ENCODE measurements around the gene KIAA0319L. TPM values are rescaled to one million over a fixed set of nuclear protein-coding genes. Genes with fewer than 3 reads are reported as not detected.

KIAA0319L gene
- total and polyA plus RNA-seq, 2 experiments from 2014 or later: 27.2 to 75.1 TPM

DNA sequence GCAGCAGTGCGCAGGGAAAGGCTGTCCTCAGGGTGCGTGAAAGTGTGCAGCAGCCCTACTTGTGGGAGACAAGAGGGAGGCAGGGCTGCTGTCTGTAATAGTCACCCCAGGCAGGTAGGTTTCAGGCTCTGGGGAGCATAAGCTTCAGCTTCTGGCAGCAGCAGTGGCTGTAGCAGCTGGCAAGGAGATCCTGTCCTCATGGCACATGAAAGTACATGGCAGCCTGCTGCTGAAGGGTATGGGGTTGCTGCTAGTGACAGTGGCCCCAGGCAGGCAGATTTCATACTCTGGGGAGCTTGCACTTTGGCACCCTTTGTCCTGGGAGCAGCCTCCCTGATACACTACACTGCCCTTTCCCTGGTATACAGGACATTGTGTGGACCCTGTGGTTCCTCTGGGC is 26.3 kb downstream of the KIAA0319L start:
- Histone ChIP-seq H3K27ac (ENCODE audit: low read depth) (no peak overlapping the region), H2AFZ (no peak overlapping the region), H3K4me2 (no peak overlapping the region), H3K9me2 (ENCODE audit: insufficient read depth) (no peaks in the 10 kb centered on the region), H4K20me1 (replicated peaks; ENCODE audit: insufficient read depth) (no peaks in the 10 kb centered on the region), H3K36me3 (ENCODE audit: insufficient read depth) (peaks cover 12% of the 10 kb centered on the region), H3F3A (replicated peaks; ENCODE audit: low read depth) (no peaks in the 10 kb centered on the region), H3K79me2 (replicated peaks; ENCODE audit: insufficient read depth) (peaks cover 42% of the 10 kb centered on the region), H3K4me1 (ENCODE audit: insufficient read depth) (peaks cover 24% of the 10 kb centered on the region), H3K4me3 (no peak overlapping the region), H3K27me3 (ENCODE audit: insufficient read depth) (no peaks in the 10 kb centered on the region)
- Mint-ChIP-seq H3K27ac (no peak overlapping the region), H3K4me1 (peaks cover 21% of the 10 kb centered on the region), H3K9me3 (peaks cover 37% of the 10 kb centered on the region; the same call in 2 of the 3 replicates), H3K4me3 (no peak overlapping the region), H3K27me3 (ENCODE audit: insufficient read depth, low read depth, poor library complexity) (peaks cover 3% of the 10 kb centered on the region), H3K36me3 (ENCODE audit: low read depth) (peaks cover 70% of the 10 kb centered on the region)
- TF ChIP-seq POLR2AphosphoS5 (IDR thresholded peaks at IDR 0.05; ENCODE audit: low read depth): no peak
- ATAC-seq: no peak
- DNase-seq (ENCODE audit: low spot score): no peak

DNA sequence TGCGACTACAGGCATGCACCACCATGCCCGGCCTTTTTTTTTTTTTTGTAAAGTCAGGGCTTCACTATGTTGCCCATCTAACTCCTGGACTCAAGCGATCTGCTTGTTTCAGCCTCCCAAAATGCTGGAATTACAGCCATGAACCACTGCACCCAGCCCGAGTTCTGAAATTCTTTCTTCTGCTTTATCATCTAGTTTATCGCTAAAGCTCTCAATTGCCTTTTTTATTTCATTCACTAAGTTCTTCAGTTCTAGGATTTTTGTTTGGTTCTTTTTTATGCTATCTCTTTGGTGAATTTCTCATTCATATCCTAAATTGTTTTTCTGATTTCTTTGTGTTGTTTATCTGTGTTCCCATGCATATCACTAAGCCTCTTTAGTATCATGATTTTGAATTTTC is 27.0 kb downstream of the KIAA0319L start:
- H3K4me1 Mint-ChIP-seq: peaks cover 19% of the 10 kb centered on the region
- Histone ChIP-seq H3K27me3 (ENCODE audit: insufficient read depth) (no peaks in the 10 kb centered on the region), H3K4me3 (no peak overlapping the region)
- TF ChIP-seq NANOG (IDR thresholded peaks at IDR 0.05; ENCODE audit: borderline replicate concordance): no peak
- TF ChIP-seq, protein P1, sequence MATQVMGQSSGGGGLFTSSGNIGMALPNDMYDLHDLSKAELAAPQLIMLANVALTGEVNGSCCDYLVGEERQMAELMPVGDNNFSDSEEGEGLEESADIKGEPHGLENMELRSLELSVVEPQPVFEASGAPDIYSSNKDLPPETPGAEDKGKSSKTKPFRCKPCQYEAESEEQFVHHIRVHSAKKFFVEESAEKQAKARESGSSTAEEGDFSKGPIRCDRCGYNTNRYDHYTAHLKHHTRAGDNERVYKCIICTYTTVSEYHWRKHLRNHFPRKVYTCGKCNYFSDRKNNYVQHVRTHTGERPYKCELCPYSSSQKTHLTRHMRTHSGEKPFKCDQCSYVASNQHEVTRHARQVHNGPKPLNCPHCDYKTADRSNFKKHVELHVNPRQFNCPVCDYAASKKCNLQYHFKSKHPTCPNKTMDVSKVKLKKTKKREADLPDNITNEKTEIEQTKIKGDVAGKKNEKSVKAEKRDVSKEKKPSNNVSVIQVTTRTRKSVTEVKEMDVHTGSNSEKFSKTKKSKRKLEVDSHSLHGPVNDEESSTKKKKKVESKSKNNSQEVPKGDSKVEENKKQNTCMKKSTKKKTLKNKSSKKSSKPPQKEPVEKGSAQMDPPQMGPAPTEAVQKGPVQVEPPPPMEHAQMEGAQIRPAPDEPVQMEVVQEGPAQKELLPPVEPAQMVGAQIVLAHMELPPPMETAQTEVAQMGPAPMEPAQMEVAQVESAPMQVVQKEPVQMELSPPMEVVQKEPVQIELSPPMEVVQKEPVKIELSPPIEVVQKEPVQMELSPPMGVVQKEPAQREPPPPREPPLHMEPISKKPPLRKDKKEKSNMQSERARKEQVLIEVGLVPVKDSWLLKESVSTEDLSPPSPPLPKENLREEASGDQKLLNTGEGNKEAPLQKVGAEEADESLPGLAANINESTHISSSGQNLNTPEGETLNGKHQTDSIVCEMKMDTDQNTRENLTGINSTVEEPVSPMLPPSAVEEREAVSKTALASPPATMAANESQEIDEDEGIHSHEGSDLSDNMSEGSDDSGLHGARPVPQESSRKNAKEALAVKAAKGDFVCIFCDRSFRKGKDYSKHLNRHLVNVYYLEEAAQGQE (IDR thresholded peaks at IDR 0.05; ENCODE audit: unreplicated experiment): no peak
- TF ChIP-seq, protein P2, sequence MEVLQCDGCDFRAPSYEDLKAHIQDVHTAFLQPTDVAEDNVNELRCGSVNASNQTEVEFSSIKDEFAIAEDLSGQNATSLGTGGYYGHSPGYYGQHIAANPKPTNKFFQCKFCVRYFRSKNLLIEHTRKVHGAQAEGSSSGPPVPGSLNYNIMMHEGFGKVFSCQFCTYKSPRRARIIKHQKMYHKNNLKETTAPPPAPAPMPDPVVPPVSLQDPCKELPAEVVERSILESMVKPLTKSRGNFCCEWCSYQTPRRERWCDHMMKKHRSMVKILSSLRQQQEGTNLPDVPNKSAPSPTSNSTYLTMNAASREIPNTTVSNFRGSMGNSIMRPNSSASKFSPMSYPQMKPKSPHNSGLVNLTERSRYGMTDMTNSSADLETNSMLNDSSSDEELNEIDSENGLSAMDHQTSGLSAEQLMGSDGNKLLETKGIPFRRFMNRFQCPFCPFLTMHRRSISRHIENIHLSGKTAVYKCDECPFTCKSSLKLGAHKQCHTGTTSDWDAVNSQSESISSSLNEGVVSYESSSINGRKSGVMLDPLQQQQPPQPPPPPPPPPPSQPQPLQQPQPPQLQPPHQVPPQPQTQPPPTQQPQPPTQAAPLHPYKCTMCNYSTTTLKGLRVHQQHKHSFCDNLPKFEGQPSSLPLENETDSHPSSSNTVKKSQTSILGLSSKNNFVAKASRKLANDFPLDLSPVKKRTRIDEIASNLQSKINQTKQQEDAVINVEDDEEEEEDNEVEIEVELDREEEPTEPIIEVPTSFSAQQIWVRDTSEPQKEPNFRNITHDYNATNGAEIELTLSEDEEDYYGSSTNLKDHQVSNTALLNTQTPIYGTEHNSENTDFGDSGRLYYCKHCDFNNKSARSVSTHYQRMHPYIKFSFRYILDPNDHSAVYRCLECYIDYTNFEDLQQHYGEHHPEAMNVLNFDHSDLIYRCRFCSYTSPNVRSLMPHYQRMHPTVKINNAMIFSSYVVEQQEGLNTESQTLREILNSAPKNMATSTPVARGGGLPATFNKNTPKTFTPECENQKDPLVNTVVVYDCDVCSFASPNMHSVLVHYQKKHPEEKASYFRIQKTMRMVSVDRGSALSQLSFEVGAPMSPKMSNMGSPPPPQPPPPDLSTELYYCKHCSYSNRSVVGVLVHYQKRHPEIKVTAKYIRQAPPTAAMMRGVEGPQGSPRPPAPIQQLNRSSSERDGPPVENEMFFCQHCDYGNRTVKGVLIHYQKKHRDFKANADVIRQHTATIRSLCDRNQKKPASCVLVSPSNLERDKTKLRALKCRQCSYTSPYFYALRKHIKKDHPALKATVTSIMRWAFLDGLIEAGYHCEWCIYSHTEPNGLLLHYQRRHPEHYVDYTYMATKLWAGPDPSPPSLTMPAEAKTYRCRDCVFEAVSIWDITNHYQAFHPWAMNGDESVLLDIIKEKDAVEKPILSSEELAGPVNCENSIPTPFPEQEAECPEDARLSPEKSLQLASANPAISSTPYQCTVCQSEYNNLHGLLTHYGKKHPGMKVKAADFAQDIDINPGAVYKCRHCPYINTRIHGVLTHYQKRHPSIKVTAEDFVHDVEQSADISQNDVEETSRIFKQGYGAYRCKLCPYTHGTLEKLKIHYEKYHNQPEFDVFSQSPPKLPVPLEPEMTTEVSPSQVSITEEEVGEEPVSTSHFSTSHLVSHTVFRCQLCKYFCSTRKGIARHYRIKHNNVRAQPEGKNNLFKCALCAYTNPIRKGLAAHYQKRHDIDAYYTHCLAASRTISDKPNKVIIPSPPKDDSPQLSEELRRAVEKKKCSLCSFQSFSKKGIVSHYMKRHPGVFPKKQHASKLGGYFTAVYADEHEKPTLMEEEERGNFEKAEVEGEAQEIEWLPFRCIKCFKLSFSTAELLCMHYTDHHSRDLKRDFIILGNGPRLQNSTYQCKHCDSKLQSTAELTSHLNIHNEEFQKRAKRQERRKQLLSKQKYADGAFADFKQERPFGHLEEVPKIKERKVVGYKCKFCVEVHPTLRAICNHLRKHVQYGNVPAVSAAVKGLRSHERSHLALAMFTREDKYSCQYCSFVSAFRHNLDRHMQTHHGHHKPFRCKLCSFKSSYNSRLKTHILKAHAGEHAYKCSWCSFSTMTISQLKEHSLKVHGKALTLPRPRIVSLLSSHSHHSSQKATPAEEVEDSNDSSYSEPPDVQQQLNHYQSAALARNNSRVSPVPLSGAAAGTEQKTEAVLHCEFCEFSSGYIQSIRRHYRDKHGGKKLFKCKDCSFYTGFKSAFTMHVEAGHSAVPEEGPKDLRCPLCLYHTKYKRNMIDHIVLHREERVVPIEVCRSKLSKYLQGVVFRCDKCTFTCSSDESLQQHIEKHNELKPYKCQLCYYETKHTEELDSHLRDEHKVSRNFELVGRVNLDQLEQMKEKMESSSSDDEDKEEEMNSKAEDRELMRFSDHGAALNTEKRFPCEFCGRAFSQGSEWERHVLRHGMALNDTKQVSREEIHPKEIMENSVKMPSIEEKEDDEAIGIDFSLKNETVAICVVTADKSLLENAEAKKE (CRISPR knock-in tag; IDR thresholded peaks at IDR 0.05): no peak
- TF ChIP-seq EZH2 (IDR thresholded peaks at IDR 0.05; ENCODE audit: low read depth, unreplicated experiment): no peak
- TF ChIP-seq, protein P3, sequence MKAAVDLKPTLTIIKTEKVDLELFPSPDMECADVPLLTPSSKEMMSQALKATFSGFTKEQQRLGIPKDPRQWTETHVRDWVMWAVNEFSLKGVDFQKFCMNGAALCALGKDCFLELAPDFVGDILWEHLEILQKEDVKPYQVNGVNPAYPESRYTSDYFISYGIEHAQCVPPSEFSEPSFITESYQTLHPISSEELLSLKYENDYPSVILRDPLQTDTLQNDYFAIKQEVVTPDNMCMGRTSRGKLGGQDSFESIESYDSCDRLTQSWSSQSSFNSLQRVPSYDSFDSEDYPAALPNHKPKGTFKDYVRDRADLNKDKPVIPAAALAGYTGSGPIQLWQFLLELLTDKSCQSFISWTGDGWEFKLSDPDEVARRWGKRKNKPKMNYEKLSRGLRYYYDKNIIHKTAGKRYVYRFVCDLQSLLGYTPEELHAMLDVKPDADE (IDR thresholded peaks at IDR 0.05): no peak
- no peak for TF ChIP-seq EZH2phosphoT487 (IDR thresholded peaks at IDR 0.05; ENCODE audit: unreplicated experiment)
- no peak for TF ChIP-seq STAT1 (IDR thresholded peaks at IDR 0.05; ENCODE audit: unreplicated experiment)
- no peak for TF ChIP-seq JUNB (IDR thresholded peaks at IDR 0.05; ENCODE audit: unreplicated experiment)
- TF ChIP-seq, protein P4, sequence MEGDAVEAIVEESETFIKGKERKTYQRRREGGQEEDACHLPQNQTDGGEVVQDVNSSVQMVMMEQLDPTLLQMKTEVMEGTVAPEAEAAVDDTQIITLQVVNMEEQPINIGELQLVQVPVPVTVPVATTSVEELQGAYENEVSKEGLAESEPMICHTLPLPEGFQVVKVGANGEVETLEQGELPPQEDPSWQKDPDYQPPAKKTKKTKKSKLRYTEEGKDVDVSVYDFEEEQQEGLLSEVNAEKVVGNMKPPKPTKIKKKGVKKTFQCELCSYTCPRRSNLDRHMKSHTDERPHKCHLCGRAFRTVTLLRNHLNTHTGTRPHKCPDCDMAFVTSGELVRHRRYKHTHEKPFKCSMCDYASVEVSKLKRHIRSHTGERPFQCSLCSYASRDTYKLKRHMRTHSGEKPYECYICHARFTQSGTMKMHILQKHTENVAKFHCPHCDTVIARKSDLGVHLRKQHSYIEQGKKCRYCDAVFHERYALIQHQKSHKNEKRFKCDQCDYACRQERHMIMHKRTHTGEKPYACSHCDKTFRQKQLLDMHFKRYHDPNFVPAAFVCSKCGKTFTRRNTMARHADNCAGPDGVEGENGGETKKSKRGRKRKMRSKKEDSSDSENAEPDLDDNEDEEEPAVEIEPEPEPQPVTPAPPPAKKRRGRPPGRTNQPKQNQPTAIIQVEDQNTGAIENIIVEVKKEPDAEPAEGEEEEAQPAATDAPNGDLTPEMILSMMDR (conservative IDR thresholded peaks at IDR 0.05; ENCODE audit: low read depth in 2 of 2): no peak

More for the DNA sequence above, 27.0 kb downstream of the KIAA0319L start:
- H3K36me3 ChIP-seq (ENCODE audit: insufficient read depth): peaks cover 12% of the 10 kb centered on the region
- H3K27ac ChIP-seq (ENCODE audit: low read depth): no peak overlapping the region
- no peak for ATAC-seq
- no peaks in the 10 kb centered on the region for H3K9me2 ChIP-seq (ENCODE audit: insufficient read depth)
- no peak overlapping the region for H3K27ac Mint-ChIP-seq
- peaks cover 16% of the 10 kb centered on the region for H3K4me1 ChIP-seq (ENCODE audit: insufficient read depth)
- H3K4me3 Mint-ChIP-seq: no peak overlapping the region
- H3K27me3 Mint-ChIP-seq (ENCODE audit: insufficient read depth, low read depth, poor library complexity): peaks cover 3% of the 10 kb centered on the region
- H3K79me2 ChIP-seq (replicated peaks; ENCODE audit: insufficient read depth): peaks cover 37% of the 10 kb centered on the region
- H3F3A ChIP-seq (replicated peaks; ENCODE audit: low read depth): no peaks in the 10 kb centered on the region
- no peaks in the 10 kb centered on the region for H4K20me1 ChIP-seq (replicated peaks; ENCODE audit: insufficient read depth)
- H3K9me3 Mint-ChIP-seq: peaks cover 37% of the 10 kb centered on the region; the same call in 2 of the 3 replicates
- peaks cover 70% of the 10 kb centered on the region for H3K36me3 Mint-ChIP-seq (ENCODE audit: low read depth)
- DNase-seq (ENCODE audit: low spot score): no peak
- H3K4me2 ChIP-seq: no peak overlapping the region
- H2AFZ ChIP-seq: no peak overlapping the region

Data from GM23338 (cell line).